HL-60 (cell line): ENCODE data around the gene XBP1.
"Not testable (repeated sequence)": the region's sequence is repeated elsewhere in the genome, so short reads cannot be mapped to it uniquely, and the experiment has no call there.

Experiments
- POLR2AphosphoS5 ChIP-seq: IDR thresholded peaks from 2 replicates; pipeline ENCODE4 v1.6.1; 2012; ENCODE audit warnings: low read depth
- REST ChIP-seq: IDR thresholded peaks from 2 replicates; pipeline ENCODE4 v1.6.1; 2012; ENCODE audit warnings: low read depth; ENCODE audit not compliant: insufficient replicate concordance
- SPI1 ChIP-seq: IDR thresholded peaks from 2 replicates; pipeline ENCODE4 v1.6.1; 2012; ENCODE audit warnings: low read depth, mild to moderate bottlenecking, borderline replicate concordance
- TF ChIP-seq, protein P1 (sequence below): IDR thresholded peaks from one replicate; pipeline ENCODE4 v1.5.1; 2011; ENCODE audit warnings: low read length, control low read depth, inconsistent platforms; ENCODE audit not compliant: insufficient read depth

- TF ChIP-seq, protein P1, sequence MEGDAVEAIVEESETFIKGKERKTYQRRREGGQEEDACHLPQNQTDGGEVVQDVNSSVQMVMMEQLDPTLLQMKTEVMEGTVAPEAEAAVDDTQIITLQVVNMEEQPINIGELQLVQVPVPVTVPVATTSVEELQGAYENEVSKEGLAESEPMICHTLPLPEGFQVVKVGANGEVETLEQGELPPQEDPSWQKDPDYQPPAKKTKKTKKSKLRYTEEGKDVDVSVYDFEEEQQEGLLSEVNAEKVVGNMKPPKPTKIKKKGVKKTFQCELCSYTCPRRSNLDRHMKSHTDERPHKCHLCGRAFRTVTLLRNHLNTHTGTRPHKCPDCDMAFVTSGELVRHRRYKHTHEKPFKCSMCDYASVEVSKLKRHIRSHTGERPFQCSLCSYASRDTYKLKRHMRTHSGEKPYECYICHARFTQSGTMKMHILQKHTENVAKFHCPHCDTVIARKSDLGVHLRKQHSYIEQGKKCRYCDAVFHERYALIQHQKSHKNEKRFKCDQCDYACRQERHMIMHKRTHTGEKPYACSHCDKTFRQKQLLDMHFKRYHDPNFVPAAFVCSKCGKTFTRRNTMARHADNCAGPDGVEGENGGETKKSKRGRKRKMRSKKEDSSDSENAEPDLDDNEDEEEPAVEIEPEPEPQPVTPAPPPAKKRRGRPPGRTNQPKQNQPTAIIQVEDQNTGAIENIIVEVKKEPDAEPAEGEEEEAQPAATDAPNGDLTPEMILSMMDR: not testable (repeated sequence)
- TF ChIP-seq POLR2AphosphoS5, REST, SPI1: not testable (repeated sequence)
These were observed 5.1 kb upstream of the XBP1 start for GRCh38 chr22:28805426-28805825.
